Peyer's patch (tissue), 4 donors: Measurements from ENCODE around the gene FOXE3. TPM values are rescaled to one million over a fixed set of nuclear protein-coding genes. Genes with fewer than 3 reads are reported as not detected.

Experiments used
- DNase-seq, 3 donors: peaks; one replicate each; pipeline ENCODE4 v3.0.0-alpha.2; 2017 to 2019
- H3K27ac ChIP-seq, 4 donors: fragments of 200-600 bp; sonication (generic); one replicate each; pipeline ENCODE4 v1.5.1; 2016 to 2019
- H3K27me3 ChIP-seq, 2 donors: fragments of 200-600 bp; sonication (generic); one replicate each; pipeline ENCODE4 v1.5.1; 2019
- H3K36me3 ChIP-seq, 3 donors: fragments of 200-600 bp; sonication (generic); one replicate each; pipeline ENCODE4 v1.5.1; 2016 to 2019
- H3K4me1 ChIP-seq, 4 donors: fragments of 200-600 bp; sonication (generic); one replicate each; pipeline ENCODE4 v1.5.1; 2016 to 2019
- H3K4me3 ChIP-seq, 4 donors: fragments of 200-600 bp; sonication (generic); 1 replicate in 3 of 4; 2 replicates in 1 of 4; pipeline ENCODE4 v1.5.1; 2016 to 2019; ENCODE audit warnings: mild to moderate bottlenecking in 1 of 4
- H3K9me3 ChIP-seq, 4 donors: fragments of 200-600 bp; sonication (generic); one replicate each; pipeline ENCODE4 v1.5.1; 2016 to 2019; ENCODE audit warnings: mild to moderate bottlenecking in 1 of 4
- CTCF ChIP-seq, 6 experiments: fragments of 450-650 bp in 4 of 6; fragments of 200-600 bp in 2 of 6; sonication (generic) in 1 of 6; IDR thresholded peaks; one replicate each; pipeline ENCODE4 v1.5.1; 2017 to 2019; ENCODE audit warnings: antibody characterized with exemption in 6 of 6, mild to moderate bottlenecking in 3 of 6, moderate library complexity in 1 of 6
- POLR2A ChIP-seq, 2 donors: fragments of 450-650 bp; IDR thresholded peaks; one replicate each; pipeline ENCODE4 v1.5.1; 2017; ENCODE audit warnings: antibody characterized with exemption in 2 of 2, mild to moderate bottlenecking in 2 of 2, moderate library complexity in 2 of 2
- total RNA-seq, 4 donors: library from RNA; depleted of rRNA; stranded (reverse); fragments of >200 nt; gene quantifications; one replicate each; pipeline ENCODE4 v1.1.0, GENCODE V29; 2016

Gene FOXE3
- total RNA-seq, 4 donors from 2014 or later, result not detected

GRCh38 chr1:47432071-47433036, 16.3 kb downstream of the FOXE3 start:
- Histone ChIP-seq H3K27me3 (peaks cover 0 to 18% of the 10 kb centered on the region in 2 donors), H3K9me3 (no peaks in the 10 kb centered on the region), H3K36me3 (no peaks in the 10 kb centered on the region), H3K4me1 (peaks cover 0 to 25% (median 3%) of the 10 kb centered on the region in 4 donors), H3K27ac (no peak overlapping the region), H3K4me3 (no peak overlapping the region)
- peak in 2 of 3 donors; percentile 70 to 80 for DNase-seq
- TF ChIP-seq POLR2A (IDR thresholded peaks at IDR 0.05) (no peak), CTCF (IDR thresholded peaks at IDR 0.05) (peak in 4 of 6 experiments; percentile 41 to 64 (median 62))

GRCh38 chr1:47433037-47433421, 16.9 kb downstream of the FOXE3 start:
- TF ChIP-seq POLR2A (IDR thresholded peaks at IDR 0.05) (no peak), CTCF (IDR thresholded peaks at IDR 0.05) (no peak)
- DNase-seq, result no peak
- Histone ChIP-seq H3K4me1 (peaks cover 0 to 25% (median 3%) of the 10 kb centered on the region in 4 donors), H3K9me3 (no peaks in the 10 kb centered on the region), H3K4me3 (no peak overlapping the region), H3K27ac (no peak overlapping the region), H3K27me3 (peaks cover 0 to 18% of the 10 kb centered on the region in 2 donors), H3K36me3 (no peaks in the 10 kb centered on the region)

GRCh38 chr1:47433477-47434050, 17.5 kb downstream of the FOXE3 start:
- peaks cover 0 to 27% (median 4%) of the 10 kb centered on the region in 4 donors for H3K4me1 ChIP-seq
- peaks cover 0 to 19% of the 10 kb centered on the region in 2 donors for H3K27me3 ChIP-seq
- H3K36me3 ChIP-seq, result no peaks in the 10 kb centered on the region
- TF ChIP-seq CTCF (IDR thresholded peaks at IDR 0.05) (no peak), POLR2A (IDR thresholded peaks at IDR 0.05) (no peak)
- no peak overlapping the region for H3K4me3 ChIP-seq
- no peak for DNase-seq
- no peaks in the 10 kb centered on the region for H3K9me3 ChIP-seq
- H3K27ac ChIP-seq, result no peak overlapping the region

GRCh38 chr1:47434051-47434842, 18.2 kb downstream of the FOXE3 start:
- no peak for DNase-seq
- TF ChIP-seq POLR2A (IDR thresholded peaks at IDR 0.05), result no peak
- no peak for TF ChIP-seq CTCF (IDR thresholded peaks at IDR 0.05)
- no peak overlapping the region for H3K4me3 ChIP-seq
- peaks cover 0 to 26% of the 10 kb centered on the region in 2 donors for H3K27me3 ChIP-seq
- no peak overlapping the region for H3K27ac ChIP-seq
- no peaks in the 10 kb centered on the region for H3K36me3 ChIP-seq
- H3K4me1 ChIP-seq, result peaks cover 0 to 34% (median 7%) of the 10 kb centered on the region in 4 donors
- H3K9me3 ChIP-seq, result no peaks in the 10 kb centered on the region

- Histone ChIP-seq H3K4me1 (peaks cover 0 to 38% (median 8%) of the 10 kb centered on the region in 4 donors), H3K9me3 (no peaks in the 10 kb centered on the region), H3K4me3 (no peak overlapping the region), H3K36me3 (no peaks in the 10 kb centered on the region), H3K27ac (no peak overlapping the region), H3K27me3 (peaks cover 0 to 30% of the 10 kb centered on the region in 2 donors)
- TF ChIP-seq POLR2A (IDR thresholded peaks at IDR 0.05) (no peak), CTCF (IDR thresholded peaks at IDR 0.05) (no peak)
- DNase-seq, result no peak
These were observed 19.6 kb downstream of the FOXE3 start for GRCh38 chr1:47435506-47436303.
